Epithelial cell of proximal tubule (primary cell): Measurements from ENCODE around the gene KCTD11. TPM values are rescaled to one million over a fixed set of nuclear protein-coding genes. Genes with fewer than 3 reads are reported as not detected.

ENCODE experiments used
- DNase-seq: peaks from one replicate; pipeline ENCODE4 v3.0.0-alpha.2; 2011; ENCODE audit warnings: low read depth
- H3K4me3 ChIP-seq: 2 replicates; pipeline ENCODE4 v1.5.1; 2011; ENCODE audit warnings: low read depth, mild to moderate bottlenecking, low read length
- total RNA-seq: library from RNA; depleted of rRNA; stranded (reverse); fragments of >200 nt; gene quantifications from 2 replicates; pipeline ENCODE4 v1.2.3, GENCODE V29; 2015
- TF ChIP-seq, protein P1 (sequence below): conservative IDR thresholded peaks from 2 replicates; pipeline ENCODE4 v1.5.1; 2012; ENCODE audit warnings: low read depth, mild to moderate bottlenecking, low read length

KCTD11 gene
- total RNA-seq, 1 donor from 2014 or later, result 12.3 TPM

DNA sequence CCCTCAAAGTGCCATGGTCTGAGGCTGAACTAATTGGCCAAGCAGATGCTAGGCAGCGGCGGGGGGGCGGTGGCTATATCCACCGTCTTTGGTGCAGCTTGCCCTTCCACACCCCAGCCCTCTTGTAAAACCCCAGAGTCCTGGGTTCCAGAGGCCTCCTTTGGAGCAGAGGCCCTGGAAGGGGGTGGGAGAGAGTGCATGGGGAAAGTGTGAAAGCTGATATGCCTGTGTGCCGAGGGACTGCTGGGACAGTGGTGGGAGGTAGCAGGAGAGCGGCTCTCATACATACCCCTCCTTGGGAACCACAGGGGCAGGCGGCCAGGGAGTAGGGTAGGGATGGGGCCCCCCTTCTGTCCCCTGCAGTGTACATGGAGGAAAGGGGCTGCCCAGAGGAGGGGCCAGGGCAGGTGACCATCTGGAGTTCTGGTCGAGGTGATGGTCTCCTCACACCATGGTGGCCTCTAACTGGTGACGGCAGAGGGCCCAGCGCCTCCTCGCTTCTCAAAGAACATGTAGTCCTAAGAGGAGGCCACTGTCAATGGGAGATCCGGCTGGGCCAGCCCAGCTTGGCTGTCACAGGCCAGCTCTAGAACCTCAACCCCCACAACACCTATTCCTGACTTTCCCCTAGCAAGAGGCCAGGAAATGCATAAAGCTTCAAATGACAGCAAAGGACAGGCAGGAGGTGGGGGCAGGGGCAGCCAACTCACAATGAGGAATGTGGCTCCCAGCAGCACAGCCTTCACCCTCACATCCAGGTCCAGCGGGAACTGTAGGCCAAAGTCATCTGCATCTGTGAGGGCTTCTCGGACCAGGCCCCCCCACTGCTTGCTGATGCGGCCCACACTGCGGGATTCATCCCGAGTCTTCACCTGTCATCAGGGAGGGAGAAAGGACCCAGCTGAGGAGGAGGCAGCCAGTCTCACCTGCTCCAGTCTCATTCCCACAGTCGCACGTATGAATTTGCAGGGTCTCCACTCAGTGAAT, 38.3 kb downstream of the KCTD11 start:
- no peak overlapping the region for H3K4me3 ChIP-seq
- DNase-seq, result no peak
- TF ChIP-seq, protein P1, sequence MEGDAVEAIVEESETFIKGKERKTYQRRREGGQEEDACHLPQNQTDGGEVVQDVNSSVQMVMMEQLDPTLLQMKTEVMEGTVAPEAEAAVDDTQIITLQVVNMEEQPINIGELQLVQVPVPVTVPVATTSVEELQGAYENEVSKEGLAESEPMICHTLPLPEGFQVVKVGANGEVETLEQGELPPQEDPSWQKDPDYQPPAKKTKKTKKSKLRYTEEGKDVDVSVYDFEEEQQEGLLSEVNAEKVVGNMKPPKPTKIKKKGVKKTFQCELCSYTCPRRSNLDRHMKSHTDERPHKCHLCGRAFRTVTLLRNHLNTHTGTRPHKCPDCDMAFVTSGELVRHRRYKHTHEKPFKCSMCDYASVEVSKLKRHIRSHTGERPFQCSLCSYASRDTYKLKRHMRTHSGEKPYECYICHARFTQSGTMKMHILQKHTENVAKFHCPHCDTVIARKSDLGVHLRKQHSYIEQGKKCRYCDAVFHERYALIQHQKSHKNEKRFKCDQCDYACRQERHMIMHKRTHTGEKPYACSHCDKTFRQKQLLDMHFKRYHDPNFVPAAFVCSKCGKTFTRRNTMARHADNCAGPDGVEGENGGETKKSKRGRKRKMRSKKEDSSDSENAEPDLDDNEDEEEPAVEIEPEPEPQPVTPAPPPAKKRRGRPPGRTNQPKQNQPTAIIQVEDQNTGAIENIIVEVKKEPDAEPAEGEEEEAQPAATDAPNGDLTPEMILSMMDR, result no peak

DNA sequence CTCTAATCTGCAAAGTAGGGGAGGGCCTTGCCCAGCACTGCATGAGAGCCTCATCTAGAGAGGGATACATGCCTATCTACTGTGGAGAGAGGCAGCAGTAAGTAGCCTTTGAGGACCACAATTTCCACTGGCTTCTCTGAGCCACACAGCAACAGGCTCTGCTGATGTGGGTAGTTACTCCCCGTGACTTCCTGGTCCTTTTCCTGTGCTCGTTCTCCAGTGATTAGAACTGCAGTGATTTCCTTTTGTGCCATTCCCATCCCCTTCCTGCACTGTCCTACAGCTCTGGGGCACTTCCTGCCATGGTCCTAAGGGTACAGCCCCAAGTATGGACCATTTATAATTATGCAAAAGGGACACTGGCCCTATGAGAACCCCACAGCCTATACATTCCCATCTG, 39.3 kb downstream of the KCTD11 start:
- DNase-seq, result no peak
- TF ChIP-seq, protein P1, result no peak
- no peak overlapping the region for H3K4me3 ChIP-seq

DNA sequence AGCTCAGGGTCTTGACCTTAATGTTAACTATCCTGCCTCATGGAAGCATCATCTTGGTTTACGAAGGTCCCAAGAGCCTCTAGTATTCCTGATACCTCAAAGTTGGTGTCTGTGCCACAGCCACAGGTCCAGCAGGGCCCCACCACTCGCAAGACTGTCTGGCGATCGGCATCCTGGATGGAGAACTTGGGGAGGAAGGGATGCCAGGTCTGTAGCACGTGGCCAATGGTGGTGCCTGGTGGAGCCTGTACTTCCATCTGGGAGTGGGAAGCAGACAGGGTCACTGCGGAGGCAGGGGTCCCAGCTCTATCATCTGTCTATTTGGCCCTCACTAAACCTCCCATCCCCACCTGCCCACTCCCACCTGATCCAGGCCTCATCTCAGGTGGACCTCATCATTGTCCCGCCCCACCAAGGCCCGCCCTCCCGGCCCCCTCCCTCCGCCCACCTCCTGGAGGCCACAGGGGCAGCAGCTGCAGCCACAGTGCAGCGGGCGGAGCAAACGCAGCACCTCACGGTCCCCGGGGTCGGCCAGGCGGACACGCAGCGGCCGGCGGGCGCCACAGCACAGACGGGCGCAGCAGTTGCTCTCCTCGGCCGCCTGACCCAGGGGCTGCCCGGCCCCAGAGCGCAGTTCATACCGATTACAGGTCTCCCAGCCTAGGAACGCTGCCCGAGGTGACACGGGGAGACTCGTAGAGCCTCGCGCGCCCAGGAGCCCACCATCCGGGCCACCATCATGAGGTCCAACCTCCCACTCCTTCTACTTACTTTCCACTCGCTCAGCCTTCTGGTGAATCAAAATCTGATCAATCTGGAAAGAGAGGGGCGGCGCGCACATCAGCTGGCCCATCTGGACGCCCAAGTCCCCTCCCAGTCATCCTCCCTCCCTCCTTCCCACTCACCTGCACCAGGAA, 41.0 kb downstream of the KCTD11 start:
- H3K4me3 ChIP-seq, result peak overlapping the region; percentile 96
- no peak for DNase-seq
- TF ChIP-seq, protein P1, result no peak

DNA sequence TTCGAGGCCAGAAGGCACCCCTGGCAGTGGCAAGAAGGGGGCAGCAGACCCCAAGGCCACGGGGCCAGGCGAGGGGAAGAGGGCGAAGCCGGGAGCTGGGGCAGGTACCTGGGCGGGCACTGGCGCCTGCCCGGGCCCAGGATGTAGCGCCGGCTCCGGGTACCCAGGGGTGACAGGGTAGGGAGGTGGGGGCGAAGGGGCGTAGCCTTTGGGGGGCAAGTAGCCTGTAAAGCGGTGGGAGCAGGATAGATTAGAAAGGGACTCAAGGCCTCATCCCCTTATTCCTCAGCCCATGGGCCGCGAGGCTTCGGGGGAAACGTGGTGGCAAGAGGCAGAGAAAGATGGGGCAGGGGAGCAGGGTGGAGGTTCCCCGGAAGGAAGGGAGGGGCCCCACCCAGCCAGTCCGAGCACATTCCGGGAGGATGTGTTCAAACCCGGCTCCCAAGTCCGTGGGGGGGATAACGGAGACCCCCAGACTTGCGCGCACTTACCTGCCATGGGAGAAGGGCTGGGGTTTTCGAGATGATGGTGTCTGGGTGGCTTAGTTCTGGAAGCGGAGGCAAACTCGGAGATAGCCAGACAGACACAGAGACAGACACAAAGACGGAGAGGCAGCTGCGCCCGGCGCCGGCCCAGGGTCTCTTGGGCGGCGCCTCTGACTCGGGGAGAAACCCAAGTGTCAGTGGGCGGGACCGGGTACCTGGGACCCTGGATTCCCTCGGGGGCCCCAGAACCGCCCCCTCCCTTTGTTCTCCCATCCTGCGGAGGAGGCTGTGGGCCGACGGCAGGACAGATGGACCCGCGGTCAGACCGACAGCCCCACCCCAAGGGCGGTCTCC, 41.9 kb downstream of the KCTD11 start:
- TF ChIP-seq, protein P1, result no peak
- no peak for DNase-seq
- H3K4me3 ChIP-seq, result peak overlapping the region; percentile 96

DNA sequence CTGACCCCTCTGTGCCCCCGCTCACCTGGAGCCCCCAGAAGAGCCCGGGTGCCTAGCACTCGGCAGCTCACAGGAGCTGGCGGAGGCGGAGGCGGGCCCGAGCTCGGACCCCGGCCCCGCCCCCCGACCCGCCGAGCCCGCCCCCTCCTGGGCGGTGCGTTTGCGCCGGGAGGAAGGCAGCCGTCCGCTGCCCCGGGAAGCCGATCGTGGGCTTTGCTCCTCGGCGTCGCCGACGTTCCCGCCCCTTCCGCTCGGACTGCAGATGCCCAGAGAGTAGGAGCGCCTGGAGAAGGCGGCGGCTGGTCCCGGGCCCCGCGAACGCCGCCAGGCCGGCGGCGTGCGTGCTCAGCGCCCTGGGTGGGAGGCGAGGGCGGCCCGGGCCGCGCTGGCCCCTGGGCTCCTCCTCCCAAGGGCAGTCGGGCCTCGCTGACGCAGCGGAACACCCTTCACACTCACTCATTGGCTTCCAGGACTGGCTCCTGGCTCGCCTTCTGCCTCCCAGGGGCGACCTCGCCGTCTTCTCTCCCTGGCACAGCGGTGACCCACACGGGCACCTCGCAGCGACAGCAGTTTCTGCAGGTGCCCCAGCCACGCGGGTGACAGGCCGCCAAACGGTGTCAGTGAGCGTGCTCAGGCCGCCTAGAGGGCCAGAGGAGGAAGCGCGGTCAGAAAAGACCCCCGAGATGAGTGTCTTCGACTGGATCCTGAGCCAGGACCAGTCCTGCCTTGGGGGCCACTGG, 42.7 kb downstream of the KCTD11 start, which contains the start of gene PLSCR3:
Gene PLSCR3, minus strand, starts transcription at position 74 of the 740 bp plus-strand sequence. CDS start 415 bp downstream, outside the sequence.
- DNase-seq, result no peak
- TF ChIP-seq, protein P1, result peak; percentile 35
- H3K4me3 ChIP-seq, result peak within 1 kb of the TSS; percentile 96

DNA sequence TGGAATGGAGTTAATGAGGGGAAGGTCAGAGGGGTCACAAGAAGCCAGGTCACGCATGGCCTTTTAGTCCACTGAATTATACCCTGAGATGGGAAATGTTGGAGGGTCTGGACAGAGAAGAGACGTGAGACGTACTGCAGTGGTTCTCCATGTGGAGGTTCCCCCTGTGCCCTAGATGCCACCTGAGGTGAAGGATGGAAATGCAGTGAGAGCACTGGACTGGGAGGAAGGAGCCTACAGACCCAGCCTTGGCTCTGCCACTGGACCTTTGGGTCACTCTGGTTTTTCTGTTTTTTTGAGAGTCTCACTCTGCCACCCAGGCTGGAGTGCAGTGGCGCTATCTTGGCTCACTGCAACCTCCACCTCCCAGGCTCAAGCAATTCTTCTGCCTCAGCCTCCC, 44.2 kb downstream of the KCTD11 start:
- no peak for DNase-seq
- H3K4me3 ChIP-seq, result no peak overlapping the region
- TF ChIP-seq, protein P1, result no peak
